Measurements from ENCODE around the gene NR1H3. TPM values are rescaled to one million over a fixed set of nuclear protein-coding genes. Genes with fewer than 3 reads are reported as not detected.
A peak's percentile ranks its signal among the peaks of the same experiment; 100 is the strongest.

The NR1H3 gene
- total and polyA plus RNA-seq, 2 of the 4 experiments (the other 2 are of a cell fraction): 9.1 to 13.6 TPM

DNA sequence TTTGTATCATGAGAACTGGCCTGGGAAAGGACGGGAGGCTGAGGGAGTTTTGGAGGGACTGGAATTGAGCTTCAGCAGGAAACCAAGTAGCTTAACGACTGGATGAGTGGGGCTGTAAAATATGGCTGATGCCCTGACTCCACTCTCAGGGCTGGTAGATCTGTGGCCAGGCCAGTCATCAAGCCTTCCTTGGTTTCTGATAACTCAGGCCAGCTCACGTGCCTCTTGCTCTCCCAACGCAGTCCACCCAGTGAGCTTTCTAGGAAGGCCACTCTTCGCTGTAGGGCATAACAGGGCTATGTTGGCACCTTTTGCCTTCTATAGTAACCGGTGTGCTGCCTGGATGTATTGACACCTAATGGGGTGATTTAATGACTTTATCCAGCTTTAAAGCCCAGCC, 6.3 kb downstream of the NR1H3 start:
- H3K36me3 ChIP-seq (ENCODE audit: control insufficient read depth, insufficient read depth, low read length): peaks cover 6% of the 10 kb centered on the region; the same call in 1 of the 2 replicates
- H2BK5ac ChIP-seq (ENCODE audit: low read depth, low read length, poor library complexity, severe bottlenecking): peak overlapping the region; percentile 9
- H2AK5ac ChIP-seq (ENCODE audit: low read depth, low read length): peak overlapping the region; percentile 89
- H3K27ac ChIP-seq (ENCODE audit: insufficient read depth, low read length): peak overlapping the region; percentile 5; the same call in 1 of the 2 replicates
- no peak overlapping the region for H4K91ac ChIP-seq (ENCODE audit: insufficient read depth, low read depth, low read length)
- TF ChIP-seq RAD21 (IDR thresholded peaks at IDR 0.05; ENCODE audit: low read length) (no peak), NFE2L2 (IDR thresholded peaks at IDR 0.05; ENCODE audit: low read depth, low read length) (no peak), RCOR1 (IDR thresholded peaks at IDR 0.05; ENCODE audit: insufficient replicate concordance, low read length) (no peak), FOS (IDR thresholded peaks at IDR 0.05; ENCODE audit: low read depth, low read length) (no peak), CHD1 (IDR thresholded peaks at IDR 0.05; ENCODE audit: low read depth, low read length) (no peak)
- intact Hi-C loops (cut with micrococcal nuclease) (no loop called here), in situ Hi-C loops (cut with MboI; ENCODE audit: low sequenced_read_pairs) (loop anchor here (5.0 kb wide), 1 partner anchor 87 kb away; the partner anchor contains the start of gene ARFGAP2), dilution Hi-C loops (cut with HindIII; ENCODE audit: low sequenced_read_pairs, unreplicated experiment) (no loop called here)
- peak overlapping the region; percentile 44 for H2BK120ac ChIP-seq (ENCODE audit: low read depth, low read length)
- H3K4me1 ChIP-seq (ENCODE audit: control insufficient read depth, insufficient read depth, low read length): peaks cover 19% of the 10 kb centered on the region
- no peak for DNase-seq
- H4K8ac ChIP-seq (ENCODE audit: low read depth in 2 of 2, low read length in 2 of 2): no peak overlapping the region; a peak in 1 of 4 replicates
- no peak overlapping the region; the same call in 1 of the 2 replicates for H3K56ac ChIP-seq (ENCODE audit: extremely low read depth, insufficient read depth, low read length)
- POLR2A ChIA-PET (ENCODE audit: unreplicated experiment): no interaction called here
- CTCF ChIA-PET: no interaction called here
- H3K18ac ChIP-seq (ENCODE audit: low read depth, low read length): no peak overlapping the region
- H2AFZ ChIP-seq (replicated peaks; ENCODE audit: low read length, poor library complexity): no peak overlapping the region
- H3K4ac ChIP-seq (ENCODE audit: low read depth, low read length): peak overlapping the region; percentile 78
- no peaks in the 10 kb centered on the region for H3K27me3 ChIP-seq (ENCODE audit: control insufficient read depth, insufficient read depth, low read length)
- BruUV-seq (replicated peaks): no TSS peak
- peak overlapping the region; percentile 29 for H2AK9ac ChIP-seq (replicated peaks; ENCODE audit: low read depth, low read length, poor library complexity)
- no peaks in the 10 kb centered on the region for H3K9me3 ChIP-seq (ENCODE audit: control insufficient read depth, insufficient read depth, low read length)
- H3K9ac ChIP-seq (ENCODE audit: low read depth, low read length): no peak overlapping the region
- H3K9me1 ChIP-seq (ENCODE audit: insufficient read depth, low read length): peaks cover 21% of the 10 kb centered on the region
- peak overlapping the region; percentile 1; the same call in 1 of the 2 replicates for H3K23ac ChIP-seq (ENCODE audit: low read depth, low read length)
- ATAC-seq (ENCODE audit: low read depth): no peak
- H4K5ac ChIP-seq (ENCODE audit: low read depth, low read length): no peak overlapping the region
- peaks cover 0 to 16% of the 10 kb centered on the region in 2 experiments; a peak in 3 of 4 replicates for H3K79me1 ChIP-seq (ENCODE audit: low read depth in 1 of 2, low read length in 2 of 2)
- H4K20me1 ChIP-seq (ENCODE audit: insufficient read depth, low read length): no peaks in the 10 kb centered on the region
- no peak overlapping the region for H3K4me2 ChIP-seq (ENCODE audit: low read depth, low read length)
- H2BK15ac ChIP-seq (ENCODE audit: low read depth, low read length): peak overlapping the region; percentile 59; the same call in 1 of the 3 replicates
- H3K14ac ChIP-seq (replicated peaks; ENCODE audit: low read depth, low read length): 0 out of 2 replicates have a peak overlapping the region, but pooled peaks have one; percentile 31
- no CpG with 5 or more reads among the region's 6 CpGs for WGBS, 2 experiments (ENCODE audit: extremely low coverage in 2 of 2, insufficient read length in 1 of 2)
- H3K4me3 ChIP-seq (ENCODE audit: insufficient read depth, low read depth, low read length): no peak overlapping the region
- H2BK20ac ChIP-seq (ENCODE audit: low read depth, low read length): peak overlapping the region; percentile 38
